PC-3 (cell line): ENCODE data around the gene NUMA1. TPM values are rescaled to one million over a fixed set of nuclear protein-coding genes. Genes with fewer than 3 reads are reported as not detected.
A peak's percentile ranks its signal among the peaks of the same experiment; 100 is the strongest.

Source experiments
- ATAC-seq: fragments of 200-7000 bp; cut with Tn5 transposase; 2 replicates; pipeline ENCODE4 v1.9.1; 2020; ENCODE audit warnings: mild to moderate bottlenecking, moderate library complexity
- BruUV-seq: library from RNA; stranded (reverse); fragments of 400-500 nt; replicated peaks from 2 replicates; lab custom pipeline; 2021; lab: Mats Ljungman, UMichigan
- CTCF ChIA-PET: fragments of 300-600 bp; sonication (Branson Sonifier 250); formaldehyde crosslinking; loops from one replicate; lab custom pipeline; 2022; ENCODE audit warnings: antibody characterized with exemption; lab: Charles Lee
- POLR2A ChIA-PET: fragments of 300-600 bp; sonication (Branson Sonifier 250); formaldehyde crosslinking; loops from one replicate; lab custom pipeline; 2022; ENCODE audit warnings: antibody characterized with exemption; ENCODE audit not compliant: unreplicated experiment; lab: Charles Lee
- DNase-seq: peaks from one replicate; pipeline ENCODE4 v3.0.0-alpha.2; 2015
- H2AFZ ChIP-seq: fragments of 300-600 bp; sonication (generic); 2 replicates; pipeline ENCODE4 v1.6.0; 2016; ENCODE audit warnings: antibody characterized with exemption, low read length
- H3F3A ChIP-seq: fragments of 300-600 bp; sonication (generic); one replicate; pipeline ENCODE4 v1.6.0; 2017; ENCODE audit warnings: antibody characterized with exemption, low read length, control low read depth, mild to moderate bottlenecking; ENCODE audit not compliant: unreplicated experiment
- H3K27ac ChIP-seq: fragments of 300-600 bp; sonication (generic); 2 replicates; pipeline ENCODE4 v1.5.1; 2016; ENCODE audit warnings: mild to moderate bottlenecking, low read length
- H3K27me3 ChIP-seq: fragments of 300-600 bp; sonication (generic); 2 replicates; pipeline ENCODE4 v1.6.1; 2016; ENCODE audit warnings: low read length, mixed read lengths
- H3K36me3 ChIP-seq: fragments of 300-600 bp; sonication (generic); 2 replicates; pipeline ENCODE4 v1.6.1; 2016; ENCODE audit warnings: low read depth, mixed run types, low read length, mixed read lengths
- H3K4me1 ChIP-seq: fragments of 300-600 bp; sonication (generic); 2 replicates; pipeline ENCODE4 v1.5.1; 2016; ENCODE audit warnings: low read length; ENCODE audit not compliant: insufficient read depth
- H3K4me2 ChIP-seq: fragments of 300-600 bp; sonication (generic); 2 replicates; pipeline ENCODE4 v1.6.0; 2016; ENCODE audit warnings: low read length
- H3K4me3 ChIP-seq: fragments of 300-600 bp; sonication (generic); 2 replicates; pipeline ENCODE4 v1.5.1; 2016; ENCODE audit warnings: mild to moderate bottlenecking, low read length, mixed read lengths
- H3K79me2 ChIP-seq: fragments of 300-600 bp; sonication (generic); 2 replicates; pipeline ENCODE4 v1.6.1; 2017; ENCODE audit warnings: low read length, mixed read lengths
- H3K9ac ChIP-seq: fragments of 300-600 bp; sonication (generic); 2 replicates; pipeline ENCODE4 v1.6.0; 2016; ENCODE audit warnings: mild to moderate bottlenecking, low read length
- H3K9me2 ChIP-seq: fragments of 300-600 bp; sonication (generic); replicated peaks from 2 replicates; pipeline ENCODE4 v1.6.1; 2016; ENCODE audit warnings: mixed run types, low read length, mixed read lengths
- H3K9me3 ChIP-seq: fragments of 300-600 bp; sonication (generic); 2 replicates; pipeline ENCODE4 v1.6.1; 2016; ENCODE audit warnings: low read length, mixed read lengths
- H4K20me1 ChIP-seq: fragments of 300-600 bp; sonication (generic); 2 replicates; pipeline ENCODE4 v1.6.1; 2016; ENCODE audit warnings: low read length, mixed read lengths
- EZH2 ChIP-seq: fragments of 300-600 bp; sonication (generic); IDR thresholded peaks from one replicate; pipeline ENCODE4 v1.6.1; 2017; ENCODE audit warnings: antibody characterized with exemption, mild to moderate bottlenecking, low read length; ENCODE audit not compliant: unreplicated experiment
- EZH2phosphoT487 ChIP-seq: fragments of 300-600 bp; sonication (generic); IDR thresholded peaks from 2 replicates; pipeline ENCODE4 v1.6.1; 2018; ENCODE audit warnings: mild to moderate bottlenecking, antibody characterized with exemption, low read length, borderline replicate concordance
- intact Hi-C: fragments of 100-400 bp; cut with micrococcal nuclease; formaldehyde crosslinking; loops from 2 replicates; pipeline ENCODE4 v1.9.0; 2023
- total RNA-seq: library from RNA; depleted of rRNA; stranded (reverse); fragments of >200 nt; gene quantifications from 2 replicates; pipeline ENCODE4 v1.2.3, GENCODE V29; 2014
- TF ChIP-seq, protein P1 (sequence below): fragments of 300-600 bp; sonication (generic); conservative IDR thresholded peaks from 2 replicates; pipeline ENCODE4 v1.5.1; 2017; ENCODE audit warnings: antibody characterized with exemption, low read depth, mild to moderate bottlenecking, low read length

The NUMA1 gene
- total RNA-seq, 1 experiment from 2014 or later, result 145 TPM

DNA sequence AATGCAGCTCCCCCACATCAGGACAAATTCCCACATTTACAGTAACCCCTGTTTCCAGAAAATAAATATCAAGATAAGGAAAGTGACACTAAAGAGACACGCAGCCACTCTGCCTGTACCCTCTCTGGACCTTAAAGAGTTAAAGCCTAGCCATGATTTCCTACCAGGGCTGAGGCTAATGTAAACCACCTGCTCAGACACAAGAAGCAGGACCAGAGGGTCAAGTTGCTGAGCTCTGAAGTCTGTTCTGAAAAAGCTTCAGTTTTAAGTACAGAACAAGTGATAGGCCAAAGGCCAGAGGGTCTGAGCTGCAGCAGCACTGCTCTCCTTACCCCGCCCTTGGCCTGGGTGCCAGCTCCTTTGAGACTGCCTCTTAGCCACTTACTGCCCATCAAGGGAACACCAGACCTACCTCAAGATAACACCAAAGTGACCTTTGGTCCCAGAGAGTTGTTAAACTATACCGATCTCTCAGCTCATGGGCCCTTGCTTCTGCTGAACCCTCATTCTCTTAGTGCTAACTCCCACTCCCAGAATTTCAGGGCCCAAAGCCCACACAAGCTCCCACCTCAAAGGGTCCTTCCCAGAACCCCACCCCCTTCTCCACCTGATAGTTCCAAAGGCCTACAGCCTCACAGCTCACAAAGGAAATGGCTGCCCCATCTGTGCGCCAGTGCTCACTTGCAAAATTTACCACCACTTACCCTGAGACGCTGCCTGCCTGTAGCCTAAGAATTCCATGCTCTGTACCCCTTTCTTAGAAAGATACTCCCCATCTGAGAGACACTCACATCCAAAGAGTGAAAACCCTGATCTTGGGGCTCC is 41.1 kb downstream of the NUMA1 start:
- H3K4me1 ChIP-seq, result peaks cover 42% of the 10 kb centered on the region
- H3K36me3 ChIP-seq, result peaks cover 19% of the 10 kb centered on the region; the same call in 1 of the 2 replicates
- H3K4me3 ChIP-seq, result peak overlapping the region; percentile 67
- no peaks in the 10 kb centered on the region for H3F3A ChIP-seq
- no peaks in the 10 kb centered on the region for H3K9me2 ChIP-seq
- intact Hi-C loops, result no loop called here
- no peaks in the 10 kb centered on the region for H3K27me3 ChIP-seq
- 0 out of 2 replicates have a peak, but pooled peaks cover 8% of the 10 kb centered on the region for H4K20me1 ChIP-seq
- no peak overlapping the region for H2AFZ ChIP-seq
- ChIA-PET CTCF (interaction anchor here (0.6 to 1.3 kb wide), 3 partner anchors 11 to 52 kb away, joined by 3 to 6 read pairs (median 6); no protein-coding TSS in a partner anchor), POLR2A (interaction anchor here (0.5 to 0.7 kb wide), 2 partner anchors 10 to 39 kb away, joined by 5 read pairs; no protein-coding TSS in a partner anchor)
- H3K4me2 ChIP-seq, result peak overlapping the region; percentile 92
- no peaks in the 10 kb centered on the region for H3K9me3 ChIP-seq
- ATAC-seq (no peak), DNase-seq (no peak)
- H3K27ac ChIP-seq, result no peak overlapping the region
- peak overlapping the region; percentile 80; the same call in 1 of the 2 replicates for H3K9ac ChIP-seq
- TF ChIP-seq EZH2 (no peak), EZH2phosphoT487 (no peak)
- TF ChIP-seq, protein P1, sequence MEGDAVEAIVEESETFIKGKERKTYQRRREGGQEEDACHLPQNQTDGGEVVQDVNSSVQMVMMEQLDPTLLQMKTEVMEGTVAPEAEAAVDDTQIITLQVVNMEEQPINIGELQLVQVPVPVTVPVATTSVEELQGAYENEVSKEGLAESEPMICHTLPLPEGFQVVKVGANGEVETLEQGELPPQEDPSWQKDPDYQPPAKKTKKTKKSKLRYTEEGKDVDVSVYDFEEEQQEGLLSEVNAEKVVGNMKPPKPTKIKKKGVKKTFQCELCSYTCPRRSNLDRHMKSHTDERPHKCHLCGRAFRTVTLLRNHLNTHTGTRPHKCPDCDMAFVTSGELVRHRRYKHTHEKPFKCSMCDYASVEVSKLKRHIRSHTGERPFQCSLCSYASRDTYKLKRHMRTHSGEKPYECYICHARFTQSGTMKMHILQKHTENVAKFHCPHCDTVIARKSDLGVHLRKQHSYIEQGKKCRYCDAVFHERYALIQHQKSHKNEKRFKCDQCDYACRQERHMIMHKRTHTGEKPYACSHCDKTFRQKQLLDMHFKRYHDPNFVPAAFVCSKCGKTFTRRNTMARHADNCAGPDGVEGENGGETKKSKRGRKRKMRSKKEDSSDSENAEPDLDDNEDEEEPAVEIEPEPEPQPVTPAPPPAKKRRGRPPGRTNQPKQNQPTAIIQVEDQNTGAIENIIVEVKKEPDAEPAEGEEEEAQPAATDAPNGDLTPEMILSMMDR, result no peak
- BruUV-seq, result no TSS peak
- H3K79me2 ChIP-seq, result peaks cover 76% of the 10 kb centered on the region

DNA sequence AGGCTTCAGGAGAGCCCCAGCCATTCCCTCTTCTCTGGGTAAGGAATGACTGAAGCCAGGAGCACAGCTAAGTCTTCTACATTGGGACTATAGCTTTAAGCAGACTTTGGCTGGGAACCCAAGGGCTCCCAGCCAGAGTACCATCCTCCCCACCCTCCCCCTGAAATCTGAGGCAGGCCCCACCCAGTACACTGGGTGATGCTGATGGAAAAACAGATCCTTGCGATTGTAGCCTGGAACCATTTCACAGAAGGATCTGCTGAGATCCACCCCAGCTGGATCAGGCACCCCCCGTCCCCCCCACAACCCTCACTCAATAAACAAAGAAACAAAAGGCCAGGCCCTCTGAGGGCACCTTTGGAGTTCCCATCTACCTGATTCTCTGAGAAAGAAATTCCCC is 41.9 kb downstream of the NUMA1 start:
- no peaks in the 10 kb centered on the region for H3K9me3 ChIP-seq
- DNase-seq (peak; percentile 42), ATAC-seq (peak; percentile 2; the same call in 1 of the 2 replicates)
- H3K9ac ChIP-seq, result no peak overlapping the region
- no peaks in the 10 kb centered on the region for H3F3A ChIP-seq
- H2AFZ ChIP-seq, result no peak overlapping the region
- 0 out of 2 replicates have a peak, but pooled peaks cover 8% of the 10 kb centered on the region for H4K20me1 ChIP-seq
- no TSS peak for BruUV-seq
- intact Hi-C loops, result no loop called here
- H3K9me2 ChIP-seq, result no peaks in the 10 kb centered on the region
- H3K4me3 ChIP-seq, result peak overlapping the region; percentile 67; the same call in 1 of the 2 replicates
- no peak overlapping the region for H3K27ac ChIP-seq
- ChIA-PET CTCF (interaction anchor here (1.2 to 1.3 kb wide), 2 partner anchors 13 to 53 kb away, joined by 6 read pairs; no protein-coding TSS in a partner anchor), POLR2A (no interaction called here)
- peak overlapping the region; percentile 92 for H3K4me2 ChIP-seq
- H3K36me3 ChIP-seq, result peaks cover 26% of the 10 kb centered on the region
- no peaks in the 10 kb centered on the region for H3K27me3 ChIP-seq
- TF ChIP-seq EZH2, result no peak
- TF ChIP-seq EZH2phosphoT487, result no peak
- TF ChIP-seq, protein P1, result no peak
- H3K4me1 ChIP-seq, result peaks cover 42% of the 10 kb centered on the region
- peaks cover 75% of the 10 kb centered on the region for H3K79me2 ChIP-seq
